K562 (cell line): ENCODE data around the gene SCPEP1. TPM values are rescaled to one million over a fixed set of nuclear protein-coding genes. Genes with fewer than 3 reads are reported as not detected.
A peak's percentile ranks its signal among the peaks of the same experiment; 100 is the strongest.

Source experiments
- ATF7 ChIP-seq: fragments of 450-650 bp; IDR thresholded peaks from 2 replicates; pipeline ENCODE4 v1.7.1; 2014; ENCODE audit warnings: mild to moderate bottlenecking, moderate library complexity
- BMI1 ChIP-seq: fragments of 150-350 bp; IDR thresholded peaks from 2 replicates; pipeline ENCODE4 v1.6.1; 2014; ENCODE audit warnings: low read length
- C11orf30 ChIP-seq: fragments of 450-650 bp; IDR thresholded peaks from 2 replicates; pipeline ENCODE4 v1.6.1; 2016; ENCODE audit warnings: low read depth, mild to moderate bottlenecking
- CREB3 ChIP-seq: fragments of 450-650 bp; conservative IDR thresholded peaks from 2 replicates; pipeline ENCODE4 v1.6.1; 2016; ENCODE audit warnings: missing genetic modification characterization, low read depth, mild to moderate bottlenecking, missing compliant biosample characterization, moderate library complexity
- DLX4 ChIP-seq: fragments of 250-450 bp; sonication (Bioruptor Pico); IDR thresholded peaks from 2 replicates; pipeline ENCODE4 v1.6.1; 2021; ENCODE audit warnings: mild to moderate bottlenecking
- FOXM1 ChIP-seq, 2 experiments: fragments of 450-650 bp in 1 of 2; sonication (generic) in 1 of 2; formaldehyde crosslinking in 1 of 2; IDR thresholded peaks; 2 replicates each; pipeline versions ENCODE4 v1.6.1 to v1.9.0; 2017 to 2022; ENCODE audit warnings: low read depth in 2 of 2, mild to moderate bottlenecking in 2 of 2, missing genetic modification reagents in 1 of 2, moderate library complexity in 1 of 2
- HDAC3 ChIP-seq: fragments of 450-650 bp; IDR thresholded peaks from 2 replicates; pipeline ENCODE4 v1.6.1; 2018; ENCODE audit warnings: borderline replicate concordance, mild to moderate bottlenecking, moderate library complexity; ENCODE audit not compliant: partially characterized antibody
- KDM2B ChIP-seq: fragments of 250-450 bp; sonication (Bioruptor Pico); IDR thresholded peaks from 2 replicates; pipeline ENCODE4 v1.8.0; 2021; ENCODE audit warnings: mild to moderate bottlenecking, moderate library complexity
- KLF10 ChIP-seq: fragments of 250-450 bp; sonication (Bioruptor Pico); IDR thresholded peaks from 2 replicates; pipeline ENCODE4 v1.6.1; 2021; ENCODE audit warnings: matching md5 sums
- MAZ ChIP-seq, 2 experiments: fragments of 450-650 bp in 1 of 2; sonication (generic) in 1 of 2; formaldehyde crosslinking; IDR thresholded peaks in 1 of 2; conservative IDR thresholded peaks in 1 of 2; 2 replicates each; pipeline versions ENCODE4 v1.4.0 to v1.5.0; 2020; ENCODE audit warnings: mild to moderate bottlenecking in 1 of 2, missing genetic modification reagents in 1 of 2
- MTA3 ChIP-seq: fragments of 450-650 bp; formaldehyde crosslinking; IDR thresholded peaks from 2 replicates; pipeline ENCODE4 v1.6.1; 2017; ENCODE audit warnings: mild to moderate bottlenecking, borderline replicate concordance
- NELFE ChIP-seq: IDR thresholded peaks from 2 replicates; pipeline ENCODE4 v1.6.1; 2011; ENCODE audit warnings: mild to moderate bottlenecking; ENCODE audit not compliant: insufficient read depth, insufficient read length
- NR4A1 ChIP-seq, 2 experiments: fragments of 250-450 bp in 1 of 2; fragments of 450-650 bp in 1 of 2; sonication (Bioruptor Pico) in 1 of 2; IDR thresholded peaks; 2 replicates each; pipeline versions ENCODE4 v1.4.0 to v1.6.1; 2016 to 2020; ENCODE audit warnings: mild to moderate bottlenecking in 2 of 2, missing compliant biosample characterization in 1 of 2, missing genetic modification characterization in 1 of 2, moderate library complexity in 1 of 2
- TFAM ChIP-seq: fragments of 250-450 bp; sonication (Bioruptor Pico); conservative IDR thresholded peaks from 2 replicates; pipeline ENCODE4 v1.5.0; 2021; ENCODE audit warnings: mild to moderate bottlenecking, moderate library complexity
- ZBTB43 ChIP-seq: sonication (generic); formaldehyde crosslinking; IDR thresholded peaks from 2 replicates; pipeline ENCODE4 v1.8.0; 2023; ENCODE audit warnings: mild to moderate bottlenecking, missing genetic modification reagents
- ZNF24 ChIP-seq: fragments of 450-650 bp; IDR thresholded peaks from 2 replicates; pipeline ENCODE4 v1.6.1; 2016
- ZNF324 ChIP-seq: fragments of 250-450 bp; sonication (Bioruptor Pico); IDR thresholded peaks from 2 replicates; pipeline ENCODE4 v1.4.0; 2020; ENCODE audit warnings: mild to moderate bottlenecking
- ZNF384 ChIP-seq: IDR thresholded peaks from 2 replicates; pipeline ENCODE4 v1.6.1; 2012; ENCODE audit warnings: low read depth, low read length, improper control_type of control experiment
- ZNF717 ChIP-seq: fragments of 250-450 bp; sonication (Bioruptor Pico); IDR thresholded peaks from 2 replicates; pipeline ENCODE4 v1.5.0; 2021
- polyA plus RNA-seq, 8 experiments: library from polyadenylated mRNA; depleted of rRNA in 4 of 8; stranded (reverse) in 5 of 8; unstranded in 3 of 8; fragments of >200 nt; fragmentation: Nextera tagmentation in 2 of 8; fragmentation: Illumina TruSeq in 1 of 8; extraction: Ambion mirVana in 2 of 8; extraction: Trizol in 1 of 8; gene quantifications; 2 replicates each; pipeline versions ENCODE4 v1.2.1 to v1.2.3, GENCODE V29; 2011 to 2014; ENCODE audit warnings: inconsistent platforms in 1 of 8, missing spikeins in 1 of 8
- total RNA-seq, 7 experiments: library from RNA; depleted of rRNA in 6 of 7; stranded (reverse); fragments of >200 nt in 6 of 7; fragmentation: Illumina TruSeq in 2 of 7; extraction: Trizol in 2 of 7; gene quantifications; 2 replicates each; pipeline versions ENCODE4 v1.2.1 to v1.2.3, GENCODE V29; 2011 to 2021; ENCODE audit warnings: low replicate concordance in 1 of 7
- TF ChIP-seq, protein P1 (sequence below): fragments of 450-650 bp; IDR thresholded peaks from 2 replicates; pipeline ENCODE4 v1.6.1; 2016
- TF ChIP-seq, protein P2 (sequence below): fragments of 450-650 bp; IDR thresholded peaks from 2 replicates; pipeline ENCODE4 v1.6.1; 2016; ENCODE audit warnings: missing biosample characterization, missing genetic modification characterization

Gene SCPEP1
- total and polyA plus RNA-seq, 9 of the 15 experiments (the other 6 are each of a cell fraction or from before 2014, with no cell fraction given) = 5.1 to 14.8 (median 7.2) TPM

- TF ChIP-seq MTA3 = peak; percentile 97
- no peak for TF ChIP-seq ZNF24
- peak; percentile 96 to 100 for TF ChIP-seq MAZ (CRISPR knock-in tag; conservative IDR thresholded peaks at IDR 0.05 in 1 of 2, IDR thresholded peaks at IDR 0.05 in 1 of 2)
- TF ChIP-seq KLF10 (CRISPR knock-in tag) = no peak
- TF ChIP-seq NELFE = no peak
- peak; percentile 48; the same call in 1 of the 2 replicates for TF ChIP-seq FOXM1 (IDR thresholded peaks at IDR 0.05; ENCODE audit: low read depth)
- no peak for TF ChIP-seq FOXM1 (CRISPR knock-in tag; IDR thresholded peaks at IDR 0.05; ENCODE audit: low read depth)
- no peak for TF ChIP-seq ZNF717 (CRISPR knock-in tag)
- peak; percentile 92 for TF ChIP-seq C11orf30
- TF ChIP-seq BMI1 = no peak
- TF ChIP-seq HDAC3 = no peak
- TF ChIP-seq, protein P1, sequence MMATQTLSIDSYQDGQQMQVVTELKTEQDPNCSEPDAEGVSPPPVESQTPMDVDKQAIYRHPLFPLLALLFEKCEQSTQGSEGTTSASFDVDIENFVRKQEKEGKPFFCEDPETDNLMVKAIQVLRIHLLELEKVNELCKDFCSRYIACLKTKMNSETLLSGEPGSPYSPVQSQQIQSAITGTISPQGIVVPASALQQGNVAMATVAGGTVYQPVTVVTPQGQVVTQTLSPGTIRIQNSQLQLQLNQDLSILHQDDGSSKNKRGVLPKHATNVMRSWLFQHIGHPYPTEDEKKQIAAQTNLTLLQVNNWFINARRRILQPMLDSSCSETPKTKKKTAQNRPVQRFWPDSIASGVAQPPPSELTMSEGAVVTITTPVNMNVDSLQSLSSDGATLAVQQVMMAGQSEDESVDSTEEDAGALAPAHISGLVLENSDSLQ = no peak
- TF ChIP-seq KDM2B = no peak
- TF ChIP-seq TFAM (CRISPR knock-in tag) = no peak
- TF ChIP-seq ATF7 = peak; percentile 77
- TF ChIP-seq DLX4 = no peak
- no peak for TF ChIP-seq ZNF384
- TF ChIP-seq CREB3 = no peak
- no peak for TF ChIP-seq ZNF324 (CRISPR knock-in tag)
- TF ChIP-seq NR4A1 (CRISPR knock-in tag; IDR thresholded peaks at IDR 0.05) = no peak
- TF ChIP-seq NR4A1 (tag; IDR thresholded peaks at IDR 0.05) = no peak
- no peak for TF ChIP-seq ZBTB43 (CRISPR knock-in tag)
- TF ChIP-seq, protein P2, sequence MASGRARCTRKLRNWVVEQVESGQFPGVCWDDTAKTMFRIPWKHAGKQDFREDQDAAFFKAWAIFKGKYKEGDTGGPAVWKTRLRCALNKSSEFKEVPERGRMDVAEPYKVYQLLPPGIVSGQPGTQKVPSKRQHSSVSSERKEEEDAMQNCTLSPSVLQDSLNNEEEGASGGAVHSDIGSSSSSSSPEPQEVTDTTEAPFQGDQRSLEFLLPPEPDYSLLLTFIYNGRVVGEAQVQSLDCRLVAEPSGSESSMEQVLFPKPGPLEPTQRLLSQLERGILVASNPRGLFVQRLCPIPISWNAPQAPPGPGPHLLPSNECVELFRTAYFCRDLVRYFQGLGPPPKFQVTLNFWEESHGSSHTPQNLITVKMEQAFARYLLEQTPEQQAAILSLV (tag) = no peak
These were observed 17.1 kb upstream of the SCPEP1 start, which contains the start of gene COIL (continued) for GRCh38 chr17:56960596-56961538.
